Adrenal gland (tissue), 12 donors: ENCODE measurements around the gene MNT. TPM values are rescaled to one million over a fixed set of nuclear protein-coding genes. Genes with fewer than 3 reads are reported as not detected.

Experiments used
- DNase-seq, 7 donors: peaks; one replicate each; pipeline ENCODE4 v3.0.0-alpha.2; 2019 to 2020
- H3K27ac ChIP-seq, 5 donors: fragments of 200-600 bp; sonication (generic) in 4 of 5; 1 replicate in 3 of 5; 2 replicates in 2 of 5; pipeline versions ENCODE4 v1.5.1 to v1.8.0; 2016 to 2020; ENCODE audit warnings: mild to moderate bottlenecking in 1 of 5
- H3K27me3 ChIP-seq: fragments of 200-600 bp; 2 replicates; pipeline ENCODE4 v1.8.0; 2021
- H3K36me3 ChIP-seq, 2 donors: fragments of 200-600 bp; replicated peaks in 1 of 2; 1 replicate in 1 of 2; 2 replicates in 1 of 2; pipeline versions ENCODE4 v1.5.1 to v1.8.0; 2018 to 2022
- H3K4me1 ChIP-seq, 2 donors: fragments of 200-600 bp; replicated peaks in 1 of 2; 1 replicate in 1 of 2; 2 replicates in 1 of 2; pipeline versions ENCODE4 v1.5.1 to v1.8.0; 2018 to 2021
- H3K4me3 ChIP-seq, 4 donors: fragments of 200-600 bp; sonication (generic) in 3 of 4; one replicate each; pipeline ENCODE4 v1.5.1; 2016 to 2018
- H3K9me3 ChIP-seq, 3 donors: fragments of 200-600 bp; sonication (generic) in 1 of 3; replicated peaks in 1 of 3; 1 replicate in 2 of 3; 2 replicates in 1 of 3; pipeline versions ENCODE4 v1.5.1 to v1.8.0; 2016 to 2021
- POLR2A ChIP-seq, 2 donors: fragments of 450-650 bp; IDR thresholded peaks; one replicate each; pipeline ENCODE4 v1.6.1; 2017; ENCODE audit warnings: antibody characterized with exemption in 2 of 2, mild to moderate bottlenecking in 2 of 2, moderate library complexity in 1 of 2
- WGBS, 4 donors: extraction: QIAGEN DNeasy Blood & Tissue Kit in 2 of 4; methylation state at CpG; one replicate each; pipeline versions ENCODE4 v1.1.5 to v1.1.7; 2013 to 2017; 5-methylcytosine and 5-hydroxymethylcytosine counted together
- intact Hi-C, 2 donors: fragments of 100-400 bp; cut with DNase I; formaldehyde crosslinking; loops; one replicate each; pipeline versions ENCODE4 v1.14.1 to v1.15.0; 2022 to 2023
- polyA plus RNA-seq, 3 donors: library from polyadenylated mRNA; stranded (reverse); fragments of 200-250 nt in 2 of 3; fragments of 350-450 nt in 1 of 3; fragmentation: Illumina TruSeq in 1 of 3; extraction: RNeasy Lipid Tissue Mini Kit (QIAGEN cat#74804) in 1 of 3; gene quantifications; one replicate each; pipeline ENCODE4 v1.2.3, GENCODE V29; 2013 to 2014
- total RNA-seq, 9 donors: library from RNA; depleted of rRNA in 4 of 9; stranded (reverse); fragments of >200 nt in 4 of 9; fragments of 120-200 nt in 1 of 9; fragmentation: NEBNext Ultra II Directional in 1 of 9; extraction: Animal tissue kit (Norgen Biotek cat#: 25700) in 1 of 9; gene quantifications; one replicate each; pipeline versions ENCODE4 v1.1.0 to v1.2.4, GENCODE V29; 2013 to 2023
- TF ChIP-seq, protein P1 (sequence below), 6 experiments: fragments of 450-650 bp in 4 of 6; fragments of 200-600 bp in 2 of 6; sonication (generic) in 1 of 6; IDR thresholded peaks; 1 replicate in 5 of 6; 2 replicates in 1 of 6; pipeline versions ENCODE4 v1.5.1 to v1.8.0; 2016 to 2021; ENCODE audit warnings: antibody characterized with exemption in 6 of 6, mild to moderate bottlenecking in 2 of 6, moderate library complexity in 1 of 6
- donor health status: healthy with polysubstance abuse.
- donor health status: Bipolar disorder and iron deficiency.
- donor health status: DM: yes; HTN: yes; CAD: no.
- donor health status: DM: no; HTN: no; CAD: no.
- donor health status: DM: no; HTN: no; CAD: no.
- donor health status: DM: yes; HTN: yes; CAD: no.

Gene MNT
- total and polyA plus RNA-seq, 12 donors = 3.5 to 43.9 (median 19.6) TPM

DNA sequence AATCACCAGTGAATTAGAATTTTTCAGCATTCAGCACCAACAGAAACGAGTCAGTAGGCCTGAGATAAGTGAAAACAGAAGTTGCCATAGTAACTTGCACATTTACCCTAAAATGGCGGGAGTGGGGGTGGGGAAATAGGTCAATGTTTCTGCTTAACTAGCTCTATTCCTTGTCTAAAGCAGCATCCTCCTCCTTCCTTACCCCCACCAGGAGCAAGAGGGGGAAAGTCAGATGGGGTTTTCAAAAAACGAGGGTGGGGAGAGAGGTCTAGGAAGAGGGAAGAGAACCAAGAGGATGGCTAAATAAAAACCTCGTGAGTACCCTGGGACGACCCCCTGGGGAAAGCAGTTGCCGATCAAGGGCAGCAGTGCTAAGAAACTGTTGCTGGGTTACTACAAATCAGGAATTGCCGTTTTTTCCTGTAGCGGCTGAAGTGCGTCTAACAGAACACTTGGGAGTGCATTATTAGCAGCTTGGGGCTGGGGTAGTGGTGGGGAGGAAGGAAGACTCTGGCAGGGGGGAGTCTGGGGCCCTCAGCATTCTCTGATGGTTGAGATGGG, 34.4 kb upstream of the MNT start:
- 62 to 67% (median 64%) methylated on average over 9 of the region's 9 CpGs for WGBS, 4 donors
- peak overlapping the region in 1 of 5 donors; percentile 38 for H3K27ac ChIP-seq
- intact Hi-C loops = loop anchor here in 1 of 2 donors (10.0 kb wide), 1 partner anchor 70 kb away; no protein-coding TSS in a partner anchor
- peaks cover 0 to 41% of the 10 kb centered on the region in 2 donors for H3K36me3 ChIP-seq
- no peaks in the 10 kb centered on the region for H3K9me3 ChIP-seq
- no peak for TF ChIP-seq POLR2A (IDR thresholded peaks at IDR 0.05)
- TF ChIP-seq, protein P1, sequence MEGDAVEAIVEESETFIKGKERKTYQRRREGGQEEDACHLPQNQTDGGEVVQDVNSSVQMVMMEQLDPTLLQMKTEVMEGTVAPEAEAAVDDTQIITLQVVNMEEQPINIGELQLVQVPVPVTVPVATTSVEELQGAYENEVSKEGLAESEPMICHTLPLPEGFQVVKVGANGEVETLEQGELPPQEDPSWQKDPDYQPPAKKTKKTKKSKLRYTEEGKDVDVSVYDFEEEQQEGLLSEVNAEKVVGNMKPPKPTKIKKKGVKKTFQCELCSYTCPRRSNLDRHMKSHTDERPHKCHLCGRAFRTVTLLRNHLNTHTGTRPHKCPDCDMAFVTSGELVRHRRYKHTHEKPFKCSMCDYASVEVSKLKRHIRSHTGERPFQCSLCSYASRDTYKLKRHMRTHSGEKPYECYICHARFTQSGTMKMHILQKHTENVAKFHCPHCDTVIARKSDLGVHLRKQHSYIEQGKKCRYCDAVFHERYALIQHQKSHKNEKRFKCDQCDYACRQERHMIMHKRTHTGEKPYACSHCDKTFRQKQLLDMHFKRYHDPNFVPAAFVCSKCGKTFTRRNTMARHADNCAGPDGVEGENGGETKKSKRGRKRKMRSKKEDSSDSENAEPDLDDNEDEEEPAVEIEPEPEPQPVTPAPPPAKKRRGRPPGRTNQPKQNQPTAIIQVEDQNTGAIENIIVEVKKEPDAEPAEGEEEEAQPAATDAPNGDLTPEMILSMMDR (IDR thresholded peaks at IDR 0.05) = no peak
- H3K4me1 ChIP-seq = no peaks in the 10 kb centered on the region
- H3K27me3 ChIP-seq = no peaks in the 10 kb centered on the region
- DNase-seq = no peak
- H3K4me3 ChIP-seq = no peak overlapping the region

DNA sequence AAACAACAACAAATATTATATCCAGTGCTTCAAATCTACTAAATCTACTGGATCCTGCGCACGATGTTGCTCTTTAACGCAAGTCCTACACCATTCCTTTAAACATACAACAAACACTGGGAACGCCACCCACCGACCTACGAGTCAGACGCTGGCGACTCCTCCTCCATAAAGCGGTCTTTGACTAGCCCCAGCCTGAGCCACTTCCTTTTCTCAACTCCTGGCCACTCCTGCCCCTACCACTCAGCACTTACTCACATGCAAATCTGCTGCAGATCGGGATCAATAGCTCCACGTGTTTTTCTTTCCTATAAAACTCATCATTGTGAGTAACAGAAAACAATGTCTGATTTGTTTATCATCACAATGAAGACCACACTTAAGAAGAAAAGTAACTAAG, 32.8 kb upstream of the MNT start:
- no peak overlapping the region for H3K4me3 ChIP-seq
- no peak for DNase-seq
- H3K4me1 ChIP-seq = no peaks in the 10 kb centered on the region
- intact Hi-C loops = loop anchor here in 1 of 2 donors (10.0 kb wide), 1 partner anchor 71 kb away; no protein-coding TSS in a partner anchor
- no peaks in the 10 kb centered on the region for H3K27me3 ChIP-seq
- WGBS, 4 donors = 81 to 92% (median 87%) methylated on average over 11 of the region's 11 CpGs
- H3K36me3 ChIP-seq = peaks cover 0 to 25% of the 10 kb centered on the region in 2 donors
- TF ChIP-seq POLR2A (IDR thresholded peaks at IDR 0.05) = no peak
- TF ChIP-seq, protein P1 (IDR thresholded peaks at IDR 0.05) = no peak
- H3K27ac ChIP-seq = no peak overlapping the region
- H3K9me3 ChIP-seq = no peaks in the 10 kb centered on the region

DNA sequence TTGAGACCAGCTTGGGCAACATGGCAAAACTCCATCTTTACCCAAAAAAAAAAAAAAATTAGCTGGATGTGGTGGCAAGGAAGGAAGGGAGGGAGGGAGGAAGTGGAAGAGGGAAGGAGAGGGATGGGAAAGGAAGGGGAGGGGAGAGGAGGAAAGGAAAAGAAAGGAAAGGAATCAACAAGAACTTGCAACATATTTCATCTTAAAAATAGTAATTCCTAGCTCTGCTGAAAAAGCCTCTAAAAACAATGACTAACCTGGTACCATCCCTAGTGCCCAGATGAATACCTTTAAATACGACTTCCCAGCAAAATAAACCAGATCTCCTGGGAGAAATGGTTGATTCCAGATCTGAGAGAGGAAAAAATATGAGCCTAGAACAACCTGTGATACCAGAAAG, 27.1 kb upstream of the MNT start:
- H3K27ac ChIP-seq = no peak overlapping the region
- no peak overlapping the region for H3K4me3 ChIP-seq
- 87 to 91% (median 89%) methylated on average over 1 of the region's 1 CpG for WGBS, 4 donors
- no peak for DNase-seq
- H3K36me3 ChIP-seq = no peaks in the 10 kb centered on the region
- no peaks in the 10 kb centered on the region for H3K27me3 ChIP-seq
- intact Hi-C loops = no loop called here
- TF ChIP-seq POLR2A (IDR thresholded peaks at IDR 0.05) = no peak
- TF ChIP-seq, protein P1 (IDR thresholded peaks at IDR 0.05) = no peak
- peaks cover 6 to 10% of the 10 kb centered on the region in 2 donors for H3K4me1 ChIP-seq
- no peaks in the 10 kb centered on the region for H3K9me3 ChIP-seq

DNA sequence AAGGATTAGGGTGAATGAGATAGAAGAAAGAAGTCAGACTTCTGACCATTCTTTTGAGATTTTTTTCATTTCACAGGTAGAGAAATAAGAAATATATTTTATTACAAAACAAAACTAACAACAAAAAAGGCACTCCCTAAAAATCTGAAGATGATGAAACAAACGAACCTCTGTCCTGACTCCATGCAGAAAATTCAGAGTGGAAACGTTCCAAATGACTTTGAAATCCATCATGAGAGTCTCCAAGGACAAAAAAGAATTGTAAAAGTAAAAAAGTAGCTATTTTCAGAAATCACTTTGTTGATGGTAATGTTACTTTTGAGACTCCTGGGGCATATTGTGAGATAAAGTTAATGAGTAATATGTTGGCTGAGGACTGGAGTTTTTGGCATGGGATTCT, 26.4 kb upstream of the MNT start:
- WGBS, 4 donors = 24 to 33% (median 28%) methylated on average over 2 of the region's 2 CpGs
- intact Hi-C loops = no loop called here
- TF ChIP-seq, protein P1 (IDR thresholded peaks at IDR 0.05) = no peak
- TF ChIP-seq POLR2A (IDR thresholded peaks at IDR 0.05) = no peak
- H3K36me3 ChIP-seq = no peaks in the 10 kb centered on the region
- H3K4me1 ChIP-seq = peaks cover 6 to 10% of the 10 kb centered on the region in 2 donors
- H3K27me3 ChIP-seq = no peaks in the 10 kb centered on the region
- no peak overlapping the region for H3K4me3 ChIP-seq
- no peaks in the 10 kb centered on the region for H3K9me3 ChIP-seq
- H3K27ac ChIP-seq = peak overlapping the region in 1 of 5 donors; percentile 27
- no peak for DNase-seq
